ENCODE data around the gene BBLN.
A peak's percentile ranks its signal among the peaks of the same experiment; 100 is the strongest.

Gene BBLN

DNA sequence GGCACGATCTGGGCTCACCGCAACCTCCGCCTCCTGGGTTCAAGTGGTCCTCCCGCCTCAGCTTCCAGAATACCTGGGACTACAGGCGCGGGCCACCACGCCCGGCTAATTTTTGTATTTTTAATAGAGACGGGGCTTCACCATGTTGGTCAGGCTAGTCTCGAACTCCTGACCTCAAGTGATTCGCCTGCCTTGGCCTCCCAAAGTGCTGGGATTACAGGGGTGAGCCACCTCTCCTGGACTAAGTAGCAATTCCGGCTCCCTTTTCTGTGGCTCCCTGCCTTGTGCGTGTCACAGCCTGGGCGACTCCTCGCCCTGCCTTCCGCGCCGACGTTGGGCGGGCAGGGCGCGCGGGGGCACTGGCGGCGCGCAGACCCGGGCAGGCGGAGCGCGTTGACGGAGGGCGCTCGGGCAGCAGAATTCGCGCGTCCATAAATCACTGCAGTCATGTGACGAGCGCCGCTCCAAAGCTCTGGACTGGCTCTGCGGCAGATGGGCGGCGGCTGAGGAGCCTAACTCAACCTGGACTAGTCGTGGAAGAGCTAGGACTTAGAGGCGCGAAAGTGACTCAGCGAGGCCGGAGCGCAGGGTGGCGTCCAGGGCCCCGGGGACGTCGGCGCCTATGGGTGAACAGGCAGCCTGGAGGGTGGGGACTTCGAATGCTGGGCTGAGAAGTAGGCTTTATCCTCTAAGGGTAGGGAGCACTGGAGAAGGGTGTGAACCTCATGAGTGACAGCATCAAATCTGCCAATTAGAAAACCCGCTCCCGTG is 32.7 kb downstream of the BBLN start:
- peak; percentile 93 to 95 for DNase-seq

DNA sequence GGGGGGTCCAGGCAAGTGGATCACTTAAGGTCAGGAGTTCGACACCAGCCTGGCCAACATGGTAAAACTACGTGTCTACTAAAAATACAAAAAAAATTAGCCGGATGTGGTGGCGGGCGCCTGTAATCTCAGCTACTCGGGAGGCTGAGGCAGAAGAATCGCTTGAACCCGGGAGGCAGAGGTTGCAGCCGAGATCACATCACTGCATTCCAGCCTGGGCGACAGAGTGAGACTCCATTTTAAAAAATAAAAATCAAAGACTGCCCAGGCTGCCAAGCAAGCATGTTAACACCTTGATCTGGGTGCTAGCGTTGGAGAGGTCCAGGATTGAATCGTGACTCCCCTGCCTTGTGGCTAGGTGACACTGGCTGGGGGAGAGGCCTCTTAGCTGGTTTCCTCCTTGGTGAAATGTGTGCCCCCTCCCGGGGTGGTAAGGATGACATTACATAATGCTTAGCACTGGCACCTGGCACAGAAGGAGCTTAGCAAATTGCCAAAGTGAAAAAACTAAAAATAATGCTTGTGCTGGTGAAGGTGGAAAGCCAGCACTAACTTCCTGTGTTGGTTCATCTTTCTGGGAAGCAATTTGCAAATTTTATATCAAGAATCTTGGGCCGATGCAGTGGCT is 33.5 kb downstream of the BBLN start:
- no peak for DNase-seq

GRCh38 chr9:128201441-128202369 is 41.6 kb downstream of the BBLN start:
- no peak for DNase-seq

DNA sequence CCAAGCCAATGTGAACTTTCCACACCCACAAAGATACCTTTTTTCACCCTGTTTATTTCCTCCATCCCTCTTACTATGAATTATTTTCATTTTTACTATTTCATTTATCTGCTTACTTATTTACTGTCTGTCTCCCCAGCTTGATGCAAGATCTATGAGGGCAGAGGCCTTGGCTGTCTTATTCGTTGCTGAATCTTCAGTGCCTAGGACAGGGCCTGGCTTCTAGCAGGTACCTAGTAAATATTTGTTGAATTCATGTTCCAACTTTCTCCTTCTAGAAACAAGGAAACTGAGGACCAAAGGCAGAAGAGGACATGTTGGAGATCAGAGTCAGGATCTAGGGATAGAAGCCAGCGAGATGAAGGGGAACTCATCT is 42.6 kb downstream of the BBLN start:
- DNase-seq, result no peak

GRCh38 chr9:128203024-128203706 is 43.1 kb downstream of the BBLN start, which contains the start of gene DNM1:
TSS of gene DNM1 (plus strand) at chr9:128203379. CDS start at chr9:128203471, 92 bp downstream.
- DNase-seq, result peak; percentile 49 to 80

DNA sequence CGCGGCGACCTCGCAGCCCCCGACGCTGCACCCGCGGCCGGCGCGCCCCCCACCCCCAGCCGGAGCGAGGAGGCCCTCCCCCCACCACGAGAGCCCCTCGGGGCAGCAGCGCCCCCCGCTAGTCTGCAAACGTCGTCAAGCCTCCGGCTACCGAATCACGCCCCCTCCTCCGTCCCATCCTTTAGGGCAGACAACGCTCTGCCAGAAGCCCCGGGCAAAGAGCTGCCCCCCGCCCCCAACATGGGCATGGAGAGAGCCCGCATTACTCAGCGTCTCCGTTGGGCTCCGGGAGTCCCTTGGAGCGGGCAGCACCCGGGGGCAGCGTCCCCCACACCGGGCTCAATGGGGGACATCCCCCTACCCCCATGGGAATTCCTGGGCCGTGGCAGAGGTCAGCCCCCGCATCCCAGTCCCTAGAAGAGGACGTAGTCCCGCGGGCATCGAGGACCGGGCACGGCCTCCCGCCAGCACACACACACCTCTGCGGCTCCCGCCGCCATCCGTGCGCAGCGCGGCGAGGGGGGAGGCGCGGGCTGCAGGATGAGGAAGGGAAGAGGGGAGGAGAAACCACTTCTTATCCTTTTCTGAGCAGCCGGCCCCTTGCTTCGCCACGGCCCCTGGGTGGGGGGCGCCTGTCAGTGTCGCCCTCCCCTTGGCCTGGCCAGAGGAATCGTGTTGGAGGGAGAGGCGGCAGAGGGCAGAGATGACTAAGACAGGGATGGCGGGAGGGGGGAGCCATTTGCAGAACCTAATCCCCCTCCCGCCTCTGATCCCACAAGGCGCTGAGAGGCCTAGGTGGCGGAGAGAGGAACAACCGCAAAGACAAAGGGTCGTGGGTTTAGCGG is 43.9 kb downstream of the BBLN start:
- DNase-seq, result peak; percentile 71 to 84

DNA sequence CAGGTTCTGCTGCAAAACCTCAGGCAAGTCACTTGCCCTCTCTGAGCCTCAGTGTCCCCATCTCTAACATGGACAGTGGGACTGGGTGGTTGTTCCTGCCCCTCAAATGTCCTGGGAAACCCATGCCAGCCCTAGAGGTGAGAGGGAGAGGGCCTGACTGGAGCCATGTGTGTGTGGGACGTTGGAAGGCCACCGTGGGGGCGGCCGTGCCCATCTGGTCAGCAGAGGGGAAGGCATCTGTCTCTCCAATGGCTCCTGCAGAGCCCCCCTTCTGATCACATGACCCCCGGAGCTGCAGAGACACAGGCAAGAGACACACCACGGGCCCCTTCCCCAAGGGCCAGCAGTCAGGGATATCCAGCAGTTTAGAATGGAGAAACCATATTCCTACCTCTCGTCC is 44.8 kb downstream of the BBLN start:
- DNase-seq, result peak in 1 of 2 experiments; percentile 58

- no peak for DNase-seq
Observed at GRCh38 chr9:128205296-128205944, 45.4 kb downstream of the BBLN start.

GRCh38 chr9:128206484-128206883 is 46.4 kb downstream of the BBLN start:
- no peak for DNase-seq

GRCh38 chr9:128206916-128207910 is 47.1 kb downstream of the BBLN start:
- DNase-seq, result peak in 1 of 2 experiments; percentile 16

GRCh38 chr9:128208386-128208785 is 48.3 kb downstream of the BBLN start:
- DNase-seq, result no peak

- DNase-seq, result no peak
Observed at GRCh38 chr9:128208946-128209669, 49.0 kb downstream of the BBLN start.

- DNase-seq, result no peak
Observed at GRCh38 chr9:128211186-128211980, 51.3 kb downstream of the BBLN start.

DNA sequence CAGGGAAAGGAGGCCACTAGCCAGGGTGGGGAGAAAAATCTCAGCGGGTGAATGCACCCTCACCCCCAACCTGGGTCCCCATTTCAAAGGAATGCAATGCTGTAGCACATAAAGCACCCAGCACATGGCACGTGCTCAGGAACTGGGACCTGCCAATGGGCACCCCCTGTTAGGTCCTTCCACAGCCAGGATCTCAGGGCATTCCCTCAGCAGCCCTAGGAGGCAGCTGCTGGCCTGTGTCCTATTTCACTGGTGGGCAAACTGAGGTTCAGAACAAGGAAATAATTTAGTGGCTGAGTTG is 51.9 kb downstream of the BBLN start:
- DNase-seq, result no peak
